Neural progenitor cell (in vitro differentiated cells): Measurements from ENCODE around the gene CCL13. TPM values are rescaled to one million over a fixed set of nuclear protein-coding genes. Genes with fewer than 3 reads are reported as not detected.

Experiments used
- DNase-seq: peaks from one replicate; pipeline ENCODE4 v3.0.0-alpha.2; 2016; ENCODE audit warnings: low spot score
- H2AFZ ChIP-seq: fragments of 200-600 bp; sonication (generic); replicated peaks from 2 replicates; pipeline ENCODE4 v1.6.1; 2016; ENCODE audit warnings: antibody characterized with exemption
- H3F3A ChIP-seq: fragments of 200-600 bp; sonication (generic); 2 replicates; pipeline ENCODE4 v1.6.1; 2016; ENCODE audit warnings: antibody characterized with exemption, low read depth
- H3K27ac ChIP-seq: fragments of 200-600 bp; sonication (generic); 2 replicates; pipeline ENCODE4 v1.5.1; 2016; ENCODE audit warnings: mild to moderate bottlenecking
- H3K27me3 ChIP-seq: fragments of 200-600 bp; sonication (generic); 2 replicates; pipeline ENCODE4 v1.6.1; 2016; ENCODE audit warnings: mild to moderate bottlenecking, moderate library complexity
- H3K36me3 ChIP-seq: fragments of 200-600 bp; sonication (generic); 2 replicates; pipeline ENCODE4 v1.5.1; 2016
- H3K4me1 ChIP-seq: fragments of 200-600 bp; sonication (generic); 2 replicates; pipeline ENCODE4 v1.6.1; 2016; ENCODE audit warnings: mixed run types
- H3K4me2 ChIP-seq: fragments of 200-600 bp; sonication (generic); 2 replicates; pipeline ENCODE4 v1.6.1; 2016
- H3K4me3 ChIP-seq: fragments of 200-600 bp; sonication (generic); 2 replicates; pipeline ENCODE4 v1.5.1; 2016
- H3K79me2 ChIP-seq: fragments of 200-600 bp; sonication (generic); 2 replicates; pipeline ENCODE4 v1.6.1; 2016; ENCODE audit warnings: low read depth
- H3K9ac ChIP-seq: fragments of 200-600 bp; sonication (generic); 2 replicates; pipeline ENCODE4 v1.6.1; 2016
- H3K9me3 ChIP-seq: fragments of 200-600 bp; sonication (generic); 2 replicates; pipeline ENCODE4 v1.5.1; 2016; ENCODE audit warnings: low read depth
- H4K20me1 ChIP-seq: fragments of 200-600 bp; sonication (generic); 2 replicates; pipeline ENCODE4 v1.6.1; 2016; ENCODE audit warnings: low read depth
- H3K27ac Mint-ChIP-seq: 3 replicates; pipeline ENCODE4 v1.8.0; 2021; ENCODE audit warnings: mixed read lengths
- H3K27me3 Mint-ChIP-seq: 2 replicates; pipeline ENCODE4 v1.8.0; 2022; ENCODE audit warnings: low read depth, mild to moderate bottlenecking, inconsistent platforms, moderate library complexity, mixed read lengths; ENCODE audit not compliant: insufficient read depth
- H3K36me3 Mint-ChIP-seq: 3 replicates; pipeline ENCODE4 v1.8.0; 2021; ENCODE audit warnings: mixed read lengths
- H3K4me1 Mint-ChIP-seq: 3 replicates; pipeline ENCODE4 v1.8.0; 2021; ENCODE audit warnings: mixed read lengths
- H3K4me3 Mint-ChIP-seq: 3 replicates; pipeline ENCODE4 v1.8.0; 2021; ENCODE audit warnings: mild to moderate bottlenecking, moderate library complexity, mixed read lengths
- H3K9me3 Mint-ChIP-seq: 3 replicates; pipeline ENCODE4 v1.8.0; 2020; ENCODE audit warnings: mixed read lengths
- EZH2 ChIP-seq: fragments of 200-600 bp; sonication (generic); IDR thresholded peaks from 2 replicates; pipeline ENCODE4 v1.6.1; 2017; ENCODE audit warnings: antibody characterized with exemption, mild to moderate bottlenecking, moderate library complexity
- EZH2phosphoT487 ChIP-seq: fragments of 200-600 bp; sonication (generic); IDR thresholded peaks from 2 replicates; pipeline ENCODE4 v1.6.1; 2017; ENCODE audit warnings: antibody characterized with exemption
- total RNA-seq: library from RNA; depleted of rRNA; stranded (reverse); fragments of >200 nt; gene quantifications from 2 replicates; pipeline ENCODE4 v1.2.3, GENCODE V29; 2015; ENCODE audit warnings: low replicate concordance
- TF ChIP-seq, protein P1 (sequence below): fragments of 200-600 bp; sonication (generic); IDR thresholded peaks from 2 replicates; pipeline ENCODE4 v1.5.1; 2017; ENCODE audit warnings: antibody characterized with exemption, mild to moderate bottlenecking

The CCL13 gene
- total RNA-seq, 1 donor from 2014 or later: not detected

GRCh38 chr17:34357398-34357797, 1.1 kb downstream of the CCL13 start:
- H2AFZ ChIP-seq: no peak overlapping the region
- Mint-ChIP-seq H3K27ac (no peak overlapping the region), H3K4me3 (no peak overlapping the region), H3K9me3 (peaks cover 7% of the 10 kb centered on the region), H3K27me3 (peaks cover 8% of the 10 kb centered on the region), H3K4me1 (no peaks in the 10 kb centered on the region), H3K36me3 (no peaks in the 10 kb centered on the region)
- no peak overlapping the region for H3K4me3 ChIP-seq
- no peak overlapping the region for H3K4me2 ChIP-seq
- no peaks in the 10 kb centered on the region for H3K4me1 ChIP-seq
- H3F3A ChIP-seq: no peaks in the 10 kb centered on the region
- H3K9me3 ChIP-seq: no peaks in the 10 kb centered on the region
- no peak for DNase-seq
- H3K27me3 ChIP-seq: no peaks in the 10 kb centered on the region
- no peaks in the 10 kb centered on the region for H4K20me1 ChIP-seq
- TF ChIP-seq EZH2 (no peak), EZH2phosphoT487 (no peak)
- TF ChIP-seq, protein P1, sequence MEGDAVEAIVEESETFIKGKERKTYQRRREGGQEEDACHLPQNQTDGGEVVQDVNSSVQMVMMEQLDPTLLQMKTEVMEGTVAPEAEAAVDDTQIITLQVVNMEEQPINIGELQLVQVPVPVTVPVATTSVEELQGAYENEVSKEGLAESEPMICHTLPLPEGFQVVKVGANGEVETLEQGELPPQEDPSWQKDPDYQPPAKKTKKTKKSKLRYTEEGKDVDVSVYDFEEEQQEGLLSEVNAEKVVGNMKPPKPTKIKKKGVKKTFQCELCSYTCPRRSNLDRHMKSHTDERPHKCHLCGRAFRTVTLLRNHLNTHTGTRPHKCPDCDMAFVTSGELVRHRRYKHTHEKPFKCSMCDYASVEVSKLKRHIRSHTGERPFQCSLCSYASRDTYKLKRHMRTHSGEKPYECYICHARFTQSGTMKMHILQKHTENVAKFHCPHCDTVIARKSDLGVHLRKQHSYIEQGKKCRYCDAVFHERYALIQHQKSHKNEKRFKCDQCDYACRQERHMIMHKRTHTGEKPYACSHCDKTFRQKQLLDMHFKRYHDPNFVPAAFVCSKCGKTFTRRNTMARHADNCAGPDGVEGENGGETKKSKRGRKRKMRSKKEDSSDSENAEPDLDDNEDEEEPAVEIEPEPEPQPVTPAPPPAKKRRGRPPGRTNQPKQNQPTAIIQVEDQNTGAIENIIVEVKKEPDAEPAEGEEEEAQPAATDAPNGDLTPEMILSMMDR: no peak
- H3K9ac ChIP-seq: no peak overlapping the region
- no peaks in the 10 kb centered on the region for H3K79me2 ChIP-seq
- no peak overlapping the region for H3K27ac ChIP-seq
- no peaks in the 10 kb centered on the region for H3K36me3 ChIP-seq

DNA sequence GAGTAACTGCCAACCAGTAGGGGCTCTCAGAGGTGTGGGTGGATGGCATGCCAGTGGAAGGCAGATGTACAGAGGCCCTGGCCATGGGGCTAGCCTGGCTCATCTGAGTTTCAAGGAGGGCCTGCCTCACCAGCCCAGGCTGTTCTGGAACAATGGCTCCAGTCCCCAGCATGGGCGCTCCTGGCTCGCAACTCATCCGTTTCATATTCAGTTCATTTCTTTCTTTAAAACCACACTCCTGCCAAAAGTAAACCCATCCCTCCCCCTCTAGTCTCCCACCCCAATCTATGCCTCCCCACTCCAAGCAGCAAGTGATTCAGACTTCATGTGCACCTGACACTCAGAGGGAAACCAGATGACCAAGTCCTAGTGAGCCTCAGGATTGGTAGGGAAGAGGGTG, 2.4 kb downstream of the CCL13 start:
- Mint-ChIP-seq H3K27ac (no peak overlapping the region), H3K9me3 (peaks cover 4% of the 10 kb centered on the region), H3K27me3 (peaks cover 3% of the 10 kb centered on the region), H3K36me3 (no peaks in the 10 kb centered on the region), H3K4me3 (no peak overlapping the region), H3K4me1 (no peaks in the 10 kb centered on the region)
- H3K36me3 ChIP-seq: no peaks in the 10 kb centered on the region
- H2AFZ ChIP-seq: no peak overlapping the region
- no peaks in the 10 kb centered on the region for H4K20me1 ChIP-seq
- H3K4me2 ChIP-seq: no peak overlapping the region
- H3K27me3 ChIP-seq: no peaks in the 10 kb centered on the region
- no peaks in the 10 kb centered on the region for H3K79me2 ChIP-seq
- TF ChIP-seq EZH2 (no peak), EZH2phosphoT487 (no peak)
- TF ChIP-seq, protein P1: no peak
- no peak overlapping the region for H3K4me3 ChIP-seq
- no peaks in the 10 kb centered on the region for H3F3A ChIP-seq
- H3K27ac ChIP-seq: no peak overlapping the region
- no peak for DNase-seq
- no peaks in the 10 kb centered on the region for H3K9me3 ChIP-seq
- H3K9ac ChIP-seq: no peak overlapping the region
- no peaks in the 10 kb centered on the region for H3K4me1 ChIP-seq

GRCh38 chr17:34360601-34361270, 4.5 kb downstream of the CCL13 start:
- Histone ChIP-seq H3K36me3 (no peaks in the 10 kb centered on the region), H3K4me1 (no peaks in the 10 kb centered on the region), H3K9me3 (no peaks in the 10 kb centered on the region), H4K20me1 (no peaks in the 10 kb centered on the region), H3K4me2 (no peak overlapping the region), H3K27me3 (no peaks in the 10 kb centered on the region), H3K27ac (no peak overlapping the region), H2AFZ (no peak overlapping the region), H3K4me3 (no peak overlapping the region), H3K79me2 (no peaks in the 10 kb centered on the region), H3F3A (no peaks in the 10 kb centered on the region), H3K9ac (no peak overlapping the region)
- Mint-ChIP-seq H3K4me3 (no peak overlapping the region), H3K27me3 (peaks cover 4% of the 10 kb centered on the region), H3K9me3 (no peaks in the 10 kb centered on the region), H3K27ac (no peak overlapping the region), H3K36me3 (no peaks in the 10 kb centered on the region), H3K4me1 (no peaks in the 10 kb centered on the region)
- TF ChIP-seq, protein P1: no peak
- TF ChIP-seq EZH2 (no peak), EZH2phosphoT487 (no peak)
- DNase-seq: no peak
